Panc1 (cell line): ENCODE measurements around the gene SLC35C1. TPM values are rescaled to one million over a fixed set of nuclear protein-coding genes. Genes with fewer than 3 reads are reported as not detected.
"Not testable (repeated sequence)": the region's sequence is repeated elsewhere in the genome, so short reads cannot be mapped to it uniquely, and the experiment has no call there.

Source experiments
- ATAC-seq: fragments of 200-7000 bp; cut with Tn5 transposase; 2 replicates; pipeline ENCODE4 v1.9.1; 2020; ENCODE audit warnings: mild to moderate bottlenecking, moderate library complexity
- BruUV-seq: library from RNA; stranded (reverse); fragments of 400-500 nt; replicated peaks from 2 replicates; lab custom pipeline; 2021; lab: Mats Ljungman, UMichigan
- CTCF ChIA-PET: fragments of 300-600 bp; sonication (Branson Sonifier 250); formaldehyde crosslinking; loops from one replicate; lab custom pipeline; 2022; ENCODE audit warnings: antibody characterized with exemption; lab: Charles Lee
- POLR2A ChIA-PET: fragments of 300-600 bp; sonication (Branson Sonifier 250); formaldehyde crosslinking; loops from one replicate; lab custom pipeline; 2022; ENCODE audit warnings: antibody characterized with exemption; lab: Charles Lee
- DNase-seq: peaks from one replicate; pipeline ENCODE4 v3.0.0-alpha.2; 2010; ENCODE audit warnings: low read depth, low spot score
- H3K27ac ChIP-seq: 2 replicates; pipeline ENCODE4 v1.5.1; 2011; ENCODE audit warnings: mild to moderate bottlenecking, low read length, inconsistent platforms
- H3K27me3 ChIP-seq: fragments of 200-500 bp; sonication (Bioruptor generic); 2 replicates; pipeline ENCODE4 v1.6.0; 2014; ENCODE audit warnings: low read length, inconsistent platforms; ENCODE audit not compliant: control insufficient read depth, insufficient read depth
- H3K36me3 ChIP-seq: fragments of 200-500 bp; sonication (Bioruptor generic); 2 replicates; pipeline ENCODE4 v1.5.1; 2014; ENCODE audit warnings: inconsistent platforms, mild to moderate bottlenecking, low read length, moderate library complexity; ENCODE audit not compliant: control insufficient read depth, insufficient read depth
- H3K4me1 ChIP-seq: 2 replicates; pipeline ENCODE4 v1.5.1; 2011; ENCODE audit warnings: inconsistent platforms, mild to moderate bottlenecking, low read length, moderate library complexity; ENCODE audit not compliant: control insufficient read depth, insufficient read depth
- H3K4me3 ChIP-seq, 2 experiments: 2 replicates each; pipeline ENCODE4 v1.5.1; 2011 to 2012; ENCODE audit warnings: low read depth in 2 of 2, low read length in 2 of 2, mild to moderate bottlenecking in 2 of 2, inconsistent platforms in 1 of 2, moderate library complexity in 1 of 2
- H3K9me3 ChIP-seq: fragments of 200-500 bp; sonication (Bioruptor generic); 2 replicates; pipeline ENCODE4 v1.5.1; 2014; ENCODE audit warnings: low read depth, mild to moderate bottlenecking, inconsistent platforms, low read length, moderate library complexity; ENCODE audit not compliant: control insufficient read depth, insufficient read depth
- POLR2AphosphoS5 ChIP-seq: IDR thresholded peaks from 2 replicates; pipeline ENCODE4 v1.6.1; 2012; ENCODE audit warnings: mild to moderate bottlenecking, low read depth, low read length, moderate library complexity
- SIN3A ChIP-seq: IDR thresholded peaks from 2 replicates; pipeline ENCODE4 v1.6.1; 2012; ENCODE audit warnings: low read depth, mild to moderate bottlenecking, low read length, moderate library complexity, borderline replicate concordance; ENCODE audit not compliant: insufficient read depth
- TCF7L2 ChIP-seq: IDR thresholded peaks from 2 replicates; pipeline ENCODE4 v1.6.1; 2011; ENCODE audit warnings: mild to moderate bottlenecking, low read depth, low read length, inconsistent platforms
- in situ Hi-C: cut with HindIII; loops from 2 replicates; pipeline ENCODE4 v1.10.0; 2016; ENCODE audit warnings: low sequenced_read_pairs, low pct_unique_long_range_greater_than_20kb
- intact Hi-C: fragments of 100-400 bp; cut with micrococcal nuclease; formaldehyde crosslinking; loops from one replicate; pipeline ENCODE4 v1.10.0; 2022; ENCODE audit not compliant: unreplicated experiment
- total RNA-seq: library from RNA; stranded (reverse); gene quantifications from one replicate; pipeline ENCODE4 v1.2.1, GENCODE V29; 2021; ENCODE audit not compliant: unreplicated experiment
- TF ChIP-seq, protein P1 (sequence below), 2 experiments: IDR thresholded peaks; 2 replicates each; pipeline ENCODE4 v1.6.1; 2011 to 2012; ENCODE audit warnings: low read depth in 2 of 2, control low read depth in 1 of 2, low read length in 1 of 2, mild to moderate bottlenecking in 1 of 2, moderate library complexity in 1 of 2; ENCODE audit not compliant: insufficient read depth in 1 of 2
- TF ChIP-seq, protein P2 (sequence below): fragments of 450-650 bp; IDR thresholded peaks from 2 replicates; pipeline ENCODE4 v1.5.1; 2017; ENCODE audit warnings: mild to moderate bottlenecking

Gene SLC35C1
- total RNA-seq, 1 experiment from 2014 or later: 13.4 TPM

DNA sequence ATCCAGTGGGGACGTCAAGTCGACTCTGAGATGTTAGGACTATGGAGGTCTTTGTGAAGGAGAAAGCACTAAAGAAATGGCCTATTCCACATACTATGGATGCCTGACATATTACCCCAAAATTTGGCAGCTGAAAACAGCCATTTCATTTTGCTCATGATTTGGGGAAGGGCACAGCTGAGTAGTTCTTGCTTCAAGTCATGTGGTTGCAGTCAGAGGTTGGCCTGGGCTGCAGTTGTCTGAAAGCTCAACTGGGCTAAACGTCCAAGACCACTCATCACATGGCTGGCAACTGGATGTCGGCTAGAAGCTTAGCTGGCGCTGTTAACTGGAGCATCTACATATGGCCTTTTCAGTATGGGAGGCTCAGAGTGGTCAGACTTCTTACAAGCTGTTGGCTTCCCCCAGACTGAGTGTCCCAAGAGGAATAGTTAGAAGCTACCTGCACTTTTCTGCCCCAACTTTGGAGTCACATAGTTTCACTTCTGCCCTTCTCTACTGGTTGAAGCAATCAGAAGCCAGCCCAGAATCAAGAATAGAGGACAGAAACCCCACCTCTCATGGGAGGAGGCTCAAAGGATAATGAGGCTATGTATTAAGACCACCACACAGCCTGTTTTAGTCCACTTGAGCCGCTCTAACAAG, 14.1 kb downstream of the SLC35C1 start:
- ChIA-PET POLR2A (no interaction called here), CTCF (no interaction called here)
- H3K36me3 ChIP-seq: no peaks in the 10 kb centered on the region
- H3K9me3 ChIP-seq: no peaks in the 10 kb centered on the region
- intact Hi-C loops (no loop called here), in situ Hi-C loops (no loop called here)
- no peak overlapping the region for H3K4me3 ChIP-seq
- no peaks in the 10 kb centered on the region for H3K27me3 ChIP-seq
- BruUV-seq: no TSS peak
- DNase-seq (no peak), ATAC-seq (no peak)
- 0 out of 2 replicates have a peak, but pooled peaks cover 2% of the 10 kb centered on the region for H3K4me1 ChIP-seq
- TF ChIP-seq SIN3A (no peak), TCF7L2 (no peak), POLR2AphosphoS5 (no peak)
- TF ChIP-seq, protein P1, sequence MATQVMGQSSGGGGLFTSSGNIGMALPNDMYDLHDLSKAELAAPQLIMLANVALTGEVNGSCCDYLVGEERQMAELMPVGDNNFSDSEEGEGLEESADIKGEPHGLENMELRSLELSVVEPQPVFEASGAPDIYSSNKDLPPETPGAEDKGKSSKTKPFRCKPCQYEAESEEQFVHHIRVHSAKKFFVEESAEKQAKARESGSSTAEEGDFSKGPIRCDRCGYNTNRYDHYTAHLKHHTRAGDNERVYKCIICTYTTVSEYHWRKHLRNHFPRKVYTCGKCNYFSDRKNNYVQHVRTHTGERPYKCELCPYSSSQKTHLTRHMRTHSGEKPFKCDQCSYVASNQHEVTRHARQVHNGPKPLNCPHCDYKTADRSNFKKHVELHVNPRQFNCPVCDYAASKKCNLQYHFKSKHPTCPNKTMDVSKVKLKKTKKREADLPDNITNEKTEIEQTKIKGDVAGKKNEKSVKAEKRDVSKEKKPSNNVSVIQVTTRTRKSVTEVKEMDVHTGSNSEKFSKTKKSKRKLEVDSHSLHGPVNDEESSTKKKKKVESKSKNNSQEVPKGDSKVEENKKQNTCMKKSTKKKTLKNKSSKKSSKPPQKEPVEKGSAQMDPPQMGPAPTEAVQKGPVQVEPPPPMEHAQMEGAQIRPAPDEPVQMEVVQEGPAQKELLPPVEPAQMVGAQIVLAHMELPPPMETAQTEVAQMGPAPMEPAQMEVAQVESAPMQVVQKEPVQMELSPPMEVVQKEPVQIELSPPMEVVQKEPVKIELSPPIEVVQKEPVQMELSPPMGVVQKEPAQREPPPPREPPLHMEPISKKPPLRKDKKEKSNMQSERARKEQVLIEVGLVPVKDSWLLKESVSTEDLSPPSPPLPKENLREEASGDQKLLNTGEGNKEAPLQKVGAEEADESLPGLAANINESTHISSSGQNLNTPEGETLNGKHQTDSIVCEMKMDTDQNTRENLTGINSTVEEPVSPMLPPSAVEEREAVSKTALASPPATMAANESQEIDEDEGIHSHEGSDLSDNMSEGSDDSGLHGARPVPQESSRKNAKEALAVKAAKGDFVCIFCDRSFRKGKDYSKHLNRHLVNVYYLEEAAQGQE (IDR thresholded peaks at IDR 0.05; ENCODE audit: insufficient read depth in 1 of 2, low read depth in 2 of 2, low read length in 1 of 2): no peak
- TF ChIP-seq, protein P2, sequence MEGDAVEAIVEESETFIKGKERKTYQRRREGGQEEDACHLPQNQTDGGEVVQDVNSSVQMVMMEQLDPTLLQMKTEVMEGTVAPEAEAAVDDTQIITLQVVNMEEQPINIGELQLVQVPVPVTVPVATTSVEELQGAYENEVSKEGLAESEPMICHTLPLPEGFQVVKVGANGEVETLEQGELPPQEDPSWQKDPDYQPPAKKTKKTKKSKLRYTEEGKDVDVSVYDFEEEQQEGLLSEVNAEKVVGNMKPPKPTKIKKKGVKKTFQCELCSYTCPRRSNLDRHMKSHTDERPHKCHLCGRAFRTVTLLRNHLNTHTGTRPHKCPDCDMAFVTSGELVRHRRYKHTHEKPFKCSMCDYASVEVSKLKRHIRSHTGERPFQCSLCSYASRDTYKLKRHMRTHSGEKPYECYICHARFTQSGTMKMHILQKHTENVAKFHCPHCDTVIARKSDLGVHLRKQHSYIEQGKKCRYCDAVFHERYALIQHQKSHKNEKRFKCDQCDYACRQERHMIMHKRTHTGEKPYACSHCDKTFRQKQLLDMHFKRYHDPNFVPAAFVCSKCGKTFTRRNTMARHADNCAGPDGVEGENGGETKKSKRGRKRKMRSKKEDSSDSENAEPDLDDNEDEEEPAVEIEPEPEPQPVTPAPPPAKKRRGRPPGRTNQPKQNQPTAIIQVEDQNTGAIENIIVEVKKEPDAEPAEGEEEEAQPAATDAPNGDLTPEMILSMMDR: no peak
- H3K27ac ChIP-seq: no peak overlapping the region

DNA sequence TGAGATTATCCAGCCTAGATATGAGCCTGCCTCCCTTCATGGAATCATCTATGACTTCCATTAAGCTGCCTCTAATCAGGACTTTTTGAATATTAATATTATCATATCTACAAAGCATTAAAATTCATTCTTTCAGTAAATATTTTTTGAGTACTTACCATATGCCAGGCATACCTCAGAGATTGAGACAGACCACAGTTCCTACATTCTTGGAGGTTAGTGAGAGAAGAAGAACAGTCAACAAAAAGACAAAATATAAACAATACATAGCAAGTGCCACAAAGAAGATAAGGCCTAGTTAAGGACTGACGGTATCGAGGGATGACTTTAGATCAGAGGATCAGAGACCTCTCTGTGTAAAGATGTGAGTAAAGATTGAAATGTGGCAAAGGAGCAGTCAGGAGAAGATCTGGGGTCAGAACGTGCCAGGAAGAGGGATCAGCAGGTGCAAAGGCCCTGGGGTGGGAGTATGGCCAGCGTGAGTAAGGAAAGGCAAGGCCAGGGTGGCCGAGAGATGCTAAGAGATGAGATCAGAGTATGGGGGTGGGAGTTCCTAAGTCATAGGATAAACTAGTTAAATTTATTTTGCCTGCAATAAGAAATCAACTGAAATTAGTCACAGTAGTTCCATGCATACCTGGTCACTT, 15.4 kb downstream of the SLC35C1 start:
- Histone ChIP-seq H3K4me3 (no peak overlapping the region), H3K27me3 (no peaks in the 10 kb centered on the region), H3K27ac (no peak overlapping the region), H3K4me1 (0 out of 2 replicates have a peak, but pooled peaks cover 2% of the 10 kb centered on the region), H3K9me3 (no peaks in the 10 kb centered on the region), H3K36me3 (no peaks in the 10 kb centered on the region)
- in situ Hi-C loops (no loop called here), intact Hi-C loops (no loop called here)
- no peak for DNase-seq
- no TSS peak for BruUV-seq
- no peak for ATAC-seq
- TF ChIP-seq, protein P2: no peak
- TF ChIP-seq TCF7L2: no peak
- TF ChIP-seq SIN3A: no peak
- TF ChIP-seq, protein P1 (IDR thresholded peaks at IDR 0.05; ENCODE audit: insufficient read depth in 1 of 2, low read depth in 2 of 2, low read length in 1 of 2): no peak
- TF ChIP-seq POLR2AphosphoS5: no peak
- POLR2A ChIA-PET: no interaction called here
- CTCF ChIA-PET: interaction anchor here (0.5 kb wide), 1 partner anchor 46 kb away, joined by 3 read pairs; no protein-coding TSS in a partner anchor

DNA sequence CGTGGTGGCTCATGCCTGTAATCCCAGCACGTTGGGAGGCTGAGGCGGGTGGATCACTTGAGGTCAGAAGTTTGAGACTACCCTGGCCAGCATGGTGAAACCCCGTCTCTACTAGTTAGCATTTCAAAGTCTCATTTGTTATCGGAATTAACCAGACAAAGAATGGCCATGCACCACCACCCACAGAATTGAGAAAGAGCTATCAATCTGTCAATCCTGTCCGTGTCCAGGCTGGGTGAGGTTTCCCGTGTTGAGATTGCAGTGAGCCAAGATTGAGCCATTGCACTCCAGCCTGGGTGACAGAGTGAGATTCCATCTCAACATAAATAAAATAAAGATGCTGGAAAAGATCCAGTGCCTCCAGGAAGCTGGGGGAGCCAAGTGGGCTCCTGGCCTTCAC, 21.5 kb downstream of the SLC35C1 start:
- POLR2A ChIA-PET, H3K27me3 ChIP-seq, intact Hi-C loops, H3K27ac ChIP-seq, CTCF ChIA-PET, DNase-seq, H3K4me3 ChIP-seq, H3K4me1 ChIP-seq, H3K9me3 ChIP-seq, ATAC-seq, BruUV-seq, H3K36me3 ChIP-seq, in situ Hi-C loops: not testable (repeated sequence)
